ENCODE data around the gene CCR5.

CCR5 gene

DNA sequence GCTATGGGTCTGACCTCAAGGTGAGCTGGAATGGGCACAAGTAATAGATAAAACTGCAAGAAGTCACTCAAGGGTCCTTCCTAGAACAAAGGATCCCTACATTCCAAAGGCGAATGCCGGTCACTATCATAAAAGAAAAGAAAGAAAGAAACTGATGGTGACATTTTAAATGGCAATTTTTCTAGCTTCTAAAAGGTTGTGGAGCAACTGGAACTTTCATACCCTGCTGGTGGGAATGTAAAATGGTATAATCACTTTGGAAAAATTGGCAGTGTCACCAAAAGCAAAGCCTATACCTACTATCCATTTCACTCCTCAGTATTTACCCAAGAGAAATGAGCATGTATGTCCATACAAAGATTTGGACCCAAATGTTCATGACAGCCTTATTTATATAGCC, 40.5 kb downstream of the CCR5 start:
- Histone ChIP-seq H3K4me2 (no peak overlapping the region), H4K20me1 (no peaks in the 10 kb centered on the region), H3K4me1 (peaks cover 50% of the 10 kb centered on the region)

GRCh38 chr3:46412786-46413298, 42.1 kb downstream of the CCR5 start:
- H3K27ac ChIP-seq: no peak overlapping the region
- TF ChIP-seq Cebpa-rat (IDR thresholded peaks at IDR 0.05): no peak
- no peaks in the 10 kb centered on the region for H3K36me3 ChIP-seq
- H3K4me2 ChIP-seq: peak overlapping the region; percentile 7; the same call in 1 of the 2 replicates
- no peaks in the 10 kb centered on the region for H3K27me3 ChIP-seq
- H3K4me3 ChIP-seq: no peak overlapping the region
- H4K20me1 ChIP-seq: no peaks in the 10 kb centered on the region
- no peak overlapping the region for H3K9ac ChIP-seq
- no peaks in the 10 kb centered on the region for H3K9me3 ChIP-seq
- H3K4me1 ChIP-seq: peaks cover 46% of the 10 kb centered on the region

More for the DNA sequence above, 40.5 kb downstream of the CCR5 start:
- H3K27ac ChIP-seq: no peak overlapping the region
- TF ChIP-seq Cebpa-rat (IDR thresholded peaks at IDR 0.05): no peak
- no peaks in the 10 kb centered on the region for H3K36me3 ChIP-seq
- H3K27me3 ChIP-seq: no peaks in the 10 kb centered on the region
- no peak overlapping the region for H3K4me3 ChIP-seq
- H3K9ac ChIP-seq: no peak overlapping the region
- no peaks in the 10 kb centered on the region for H3K9me3 ChIP-seq

DNA sequence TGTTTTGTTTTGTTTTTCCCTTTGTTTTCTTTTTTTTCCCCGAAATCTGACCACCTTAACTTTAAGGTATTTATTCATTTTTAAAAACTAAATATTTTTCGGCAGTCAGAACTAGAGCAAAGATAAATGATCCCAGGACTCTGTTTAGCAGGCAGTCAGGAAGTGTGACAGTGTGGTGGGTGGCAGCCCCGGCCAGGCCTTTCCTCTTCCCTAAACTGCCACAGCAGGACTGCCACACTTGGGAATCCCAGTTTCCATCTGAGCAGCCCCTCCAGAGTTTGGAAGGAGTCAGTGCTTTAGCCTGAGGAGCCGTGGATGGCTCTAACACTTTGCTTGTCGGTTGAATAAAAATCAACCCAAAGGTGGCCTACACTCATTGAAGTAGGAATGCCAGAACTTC, 43.2 kb downstream of the CCR5 start:
- Histone ChIP-seq H3K4me2 (peak overlapping the region; percentile 7), H3K4me3 (no peak overlapping the region), H4K20me1 (no peaks in the 10 kb centered on the region), H3K4me1 (peaks cover 36% of the 10 kb centered on the region), H3K9ac (no peak overlapping the region), H3K27ac (no peak overlapping the region), H3K9me3 (no peaks in the 10 kb centered on the region), H3K36me3 (no peaks in the 10 kb centered on the region), H3K27me3 (no peaks in the 10 kb centered on the region)
- no peak for TF ChIP-seq Cebpa-rat (IDR thresholded peaks at IDR 0.05)

DNA sequence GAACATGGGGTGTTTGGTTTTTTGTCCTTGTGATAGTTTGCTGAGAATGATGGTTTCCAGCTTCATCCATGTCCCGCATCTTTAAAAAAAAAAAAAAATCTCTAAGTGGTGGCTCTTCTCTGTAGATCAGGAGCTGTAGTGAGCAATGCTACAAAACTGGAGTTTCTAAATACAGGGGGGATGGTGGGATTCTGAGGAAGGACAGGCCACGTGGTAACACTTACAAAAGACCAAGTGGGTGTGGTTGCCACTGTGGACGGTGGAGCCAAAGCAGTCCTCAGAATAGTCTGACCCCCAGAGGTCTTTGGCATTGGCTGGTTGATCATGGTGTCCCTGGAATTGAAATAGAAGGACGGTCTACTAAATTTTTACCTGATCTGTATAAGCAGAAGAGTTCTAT, 44.0 kb downstream of the CCR5 start:
- Histone ChIP-seq H3K4me3 (no peak overlapping the region), H3K9ac (no peak overlapping the region), H3K36me3 (no peaks in the 10 kb centered on the region), H3K27me3 (no peaks in the 10 kb centered on the region), H3K27ac (no peak overlapping the region), H3K9me3 (no peaks in the 10 kb centered on the region), H3K4me1 (peaks cover 36% of the 10 kb centered on the region), H3K4me2 (no peak overlapping the region), H4K20me1 (no peaks in the 10 kb centered on the region)
- no peak for TF ChIP-seq Cebpa-rat (IDR thresholded peaks at IDR 0.05)

DNA sequence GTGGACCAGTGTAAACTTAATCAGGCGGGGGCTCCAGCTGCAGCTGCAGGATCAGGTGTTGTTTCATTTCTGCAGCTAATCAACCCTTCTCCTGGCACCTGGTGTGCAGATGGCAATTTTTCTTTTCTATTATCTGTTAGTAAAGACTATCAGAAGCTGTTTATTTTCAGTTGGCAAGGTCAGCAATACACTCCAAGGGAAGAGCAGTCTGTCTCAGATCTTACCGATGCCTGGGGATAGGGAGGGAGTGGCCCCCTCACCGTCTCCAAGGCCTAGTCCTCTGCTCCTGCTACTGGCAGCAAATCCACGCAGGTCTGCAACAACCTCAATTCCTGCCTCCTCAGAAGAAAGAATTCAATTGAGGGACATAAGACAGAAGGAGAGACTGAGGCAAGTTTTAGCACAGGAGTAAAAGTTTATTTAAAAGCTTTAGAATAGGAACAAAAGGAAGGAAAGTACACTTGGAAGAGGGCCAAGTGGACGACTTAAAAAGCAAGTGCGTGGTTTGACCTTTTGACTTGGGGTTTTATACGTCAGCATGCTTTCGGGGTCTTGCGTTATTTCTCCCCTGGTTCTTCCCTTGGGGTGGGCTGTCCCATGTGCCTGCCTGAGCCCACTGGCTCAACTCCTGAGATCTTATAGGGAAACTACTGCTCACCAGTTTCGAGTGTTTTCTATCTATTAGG, 45.5 kb downstream of the CCR5 start:
- no peak for TF ChIP-seq Cebpa-rat (IDR thresholded peaks at IDR 0.05)
- Histone ChIP-seq H3K9ac (0 out of 2 replicates have a peak overlapping the region, but pooled peaks have one; percentile 7), H3K27ac (peak overlapping the region; percentile 45; the same call in 1 of the 2 replicates), H4K20me1 (no peaks in the 10 kb centered on the region), H3K27me3 (no peaks in the 10 kb centered on the region), H3K4me3 (no peak overlapping the region), H3K4me2 (peak overlapping the region; percentile 63), H3K9me3 (no peaks in the 10 kb centered on the region), H3K36me3 (no peaks in the 10 kb centered on the region), H3K4me1 (peaks cover 36% of the 10 kb centered on the region)

GRCh38 chr3:46416811-46417510, 46.2 kb downstream of the CCR5 start:
- H3K27ac ChIP-seq: peak overlapping the region; percentile 45; the same call in 1 of the 2 replicates
- H3K4me2 ChIP-seq: peak overlapping the region; percentile 63
- 0 out of 2 replicates have a peak overlapping the region, but pooled peaks have one; percentile 7 for H3K9ac ChIP-seq
- H3K4me1 ChIP-seq: peaks cover 36% of the 10 kb centered on the region
- H3K9me3 ChIP-seq: no peaks in the 10 kb centered on the region
- no peaks in the 10 kb centered on the region for H4K20me1 ChIP-seq
- H3K36me3 ChIP-seq: no peaks in the 10 kb centered on the region
- TF ChIP-seq Cebpa-rat (IDR thresholded peaks at IDR 0.05): no peak
- H3K27me3 ChIP-seq: no peaks in the 10 kb centered on the region
- H3K4me3 ChIP-seq: no peak overlapping the region

DNA sequence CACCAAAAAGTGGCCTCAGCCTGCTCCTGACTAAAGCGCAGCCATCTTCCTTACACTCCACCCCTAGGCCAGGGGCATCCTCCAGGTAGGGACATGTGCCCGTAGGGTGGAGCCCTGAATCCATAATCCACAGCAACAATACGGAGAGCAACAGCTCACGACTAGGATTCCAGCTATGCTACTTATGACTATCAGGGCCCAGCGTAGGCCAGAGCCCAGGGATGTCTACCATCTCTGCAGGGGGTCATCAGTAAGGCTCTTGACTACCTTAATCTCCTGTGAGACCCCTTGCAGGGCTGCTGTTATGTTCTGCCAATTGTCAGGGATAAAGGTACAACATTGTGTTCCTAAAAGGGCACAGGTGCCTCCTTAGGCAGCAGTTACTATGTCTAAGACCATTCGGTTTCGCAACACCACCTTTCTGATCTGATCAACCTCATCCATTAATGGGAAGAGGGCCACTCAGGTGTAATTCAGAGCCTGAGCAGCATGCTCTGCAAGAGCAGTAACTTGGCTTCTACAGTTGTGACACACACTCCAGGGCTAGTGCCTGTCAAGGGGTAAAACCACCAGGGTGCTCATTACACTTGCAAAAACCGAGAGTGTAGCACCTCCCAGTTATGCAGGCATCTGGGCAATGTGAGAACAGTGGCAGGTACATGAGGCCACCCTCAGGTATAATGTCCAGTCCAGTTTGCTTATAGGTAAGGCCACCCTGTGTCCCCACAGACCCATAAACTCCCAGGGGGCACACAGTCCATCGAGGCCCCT, 47.3 kb downstream of the CCR5 start:
- no peak overlapping the region for H3K27ac ChIP-seq

DNA sequence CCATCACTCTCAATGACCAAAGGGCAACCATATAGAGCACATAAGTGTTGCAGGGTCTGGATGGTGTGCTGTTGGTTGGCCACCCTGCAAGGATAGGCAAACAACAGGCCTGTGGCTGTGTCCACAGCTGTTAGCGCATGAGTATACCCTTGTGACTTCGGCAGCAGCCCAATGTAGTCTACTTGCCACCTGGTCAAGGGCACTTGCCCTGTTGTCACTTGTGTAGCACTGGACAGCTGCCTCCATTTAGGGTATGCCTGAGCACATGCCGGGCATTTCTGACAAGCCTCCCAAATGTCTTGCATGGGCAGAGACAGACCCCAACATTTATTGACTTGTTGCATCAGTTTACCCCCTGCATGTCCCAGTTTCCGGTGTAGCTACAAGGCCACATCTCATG, 49.1 kb downstream of the CCR5 start:
- no peak overlapping the region for H3K27ac ChIP-seq
- no peaks in the 10 kb centered on the region for H3K27me3 ChIP-seq
- peaks cover 19% of the 10 kb centered on the region for H3K4me1 ChIP-seq
- no peak for TF ChIP-seq Cebpa-rat (IDR thresholded peaks at IDR 0.05)
- no peak overlapping the region for H3K4me2 ChIP-seq
- H3K9ac ChIP-seq: no peak overlapping the region
- no peaks in the 10 kb centered on the region for H3K9me3 ChIP-seq
- H3K36me3 ChIP-seq: no peaks in the 10 kb centered on the region
- H3K4me3 ChIP-seq: no peak overlapping the region
- H4K20me1 ChIP-seq: no peaks in the 10 kb centered on the region

More for the DNA sequence above, 47.3 kb downstream of the CCR5 start:
- no peaks in the 10 kb centered on the region for H3K27me3 ChIP-seq
- no peaks in the 10 kb centered on the region for H3K36me3 ChIP-seq
- no peak overlapping the region for H3K4me2 ChIP-seq
- H3K9me3 ChIP-seq: no peaks in the 10 kb centered on the region
- no peak overlapping the region for H3K4me3 ChIP-seq
- H3K4me1 ChIP-seq: peaks cover 29% of the 10 kb centered on the region
- TF ChIP-seq Cebpa-rat (IDR thresholded peaks at IDR 0.05): no peak
- H3K9ac ChIP-seq: no peak overlapping the region
- H4K20me1 ChIP-seq: no peaks in the 10 kb centered on the region

DNA sequence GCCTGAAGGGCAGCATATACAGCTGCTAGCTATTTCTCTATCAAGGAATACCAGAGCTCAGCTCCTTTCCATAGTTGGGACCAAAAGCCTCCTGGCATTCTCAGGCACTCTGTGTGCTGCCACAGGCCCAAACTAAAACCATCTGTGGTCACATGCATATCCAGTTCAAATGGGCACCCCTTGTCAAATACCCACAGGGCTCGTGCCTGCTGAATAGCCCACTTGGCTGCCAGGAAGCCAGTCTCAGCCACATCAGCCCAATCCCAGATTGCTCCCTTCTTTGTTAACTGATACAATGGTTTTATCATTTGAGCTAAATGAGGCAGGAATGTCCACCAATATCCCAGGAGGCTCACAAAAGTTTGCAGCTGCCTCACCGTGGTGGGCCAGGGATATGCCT, 50.2 kb downstream of the CCR5 start:
- no peaks in the 10 kb centered on the region for H3K27me3 ChIP-seq
- no peak overlapping the region for H3K4me2 ChIP-seq
- no peak for TF ChIP-seq Cebpa-rat (IDR thresholded peaks at IDR 0.05)
- no peak overlapping the region for H3K9ac ChIP-seq
- no peaks in the 10 kb centered on the region for H4K20me1 ChIP-seq
- peaks cover 15% of the 10 kb centered on the region for H3K4me1 ChIP-seq
- no peaks in the 10 kb centered on the region for H3K9me3 ChIP-seq
- H3K4me3 ChIP-seq: no peak overlapping the region
- no peaks in the 10 kb centered on the region for H3K36me3 ChIP-seq
- H3K27ac ChIP-seq: no peak overlapping the region
